ENCODE measurements around the gene ATP11A. TPM values are rescaled to one million over a fixed set of nuclear protein-coding genes. Genes with fewer than 3 reads are reported as not detected.

The ATP11A gene
- total RNA-seq, 1 experiment from 2014 or later, result 41.2 TPM

- intact Hi-C loops (cut with micrococcal nuclease), result no loop called here
- peaks cover 26% of the 10 kb centered on the region for H3K36me3 Mint-ChIP-seq (ENCODE audit: insufficient read depth, unreplicated experiment)
- no peaks in the 10 kb centered on the region for H3K9me3 Mint-ChIP-seq (ENCODE audit: unreplicated experiment)
- H3K27me3 Mint-ChIP-seq (ENCODE audit: insufficient read depth, unreplicated experiment), result no peaks in the 10 kb centered on the region
- POLR2A ChIA-PET, result interaction anchor here (0.8 kb wide), 1 partner anchor 10 kb away, joined by 3 read pairs; no protein-coding TSS in a partner anchor
- CTCF ChIA-PET, result no interaction called here
- no peak for DNase-seq (ENCODE audit: unreplicated experiment)
- no TSS peak for BruUV-seq (replicated peaks)
- TF ChIP-seq CTCF (IDR thresholded peaks at IDR 0.05; ENCODE audit: unreplicated experiment), result no peak
- H3K4me3 Mint-ChIP-seq (ENCODE audit: unreplicated experiment), result no peak overlapping the region
- no peak overlapping the region for H3K27ac Mint-ChIP-seq (ENCODE audit: low read depth, unreplicated experiment)
- no peaks in the 10 kb centered on the region for H3K4me1 Mint-ChIP-seq (ENCODE audit: insufficient read depth, unreplicated experiment)
Measured at GRCh38 chr13:112819111-112819510, 129.3 kb downstream of the ATP11A start.

GRCh38 chr13:112819816-112820215 is 130.0 kb downstream of the ATP11A start:
- H3K9me3 Mint-ChIP-seq (ENCODE audit: unreplicated experiment), result no peaks in the 10 kb centered on the region
- no peaks in the 10 kb centered on the region for H3K4me1 Mint-ChIP-seq (ENCODE audit: insufficient read depth, unreplicated experiment)
- H3K36me3 Mint-ChIP-seq (ENCODE audit: insufficient read depth, unreplicated experiment), result peaks cover 31% of the 10 kb centered on the region
- BruUV-seq (replicated peaks), result no TSS peak
- H3K27ac Mint-ChIP-seq (ENCODE audit: low read depth, unreplicated experiment), result no peak overlapping the region
- intact Hi-C loops (cut with micrococcal nuclease), result no loop called here
- TF ChIP-seq CTCF (IDR thresholded peaks at IDR 0.05; ENCODE audit: unreplicated experiment), result no peak
- CTCF ChIA-PET, result no interaction called here
- no peaks in the 10 kb centered on the region for H3K27me3 Mint-ChIP-seq (ENCODE audit: insufficient read depth, unreplicated experiment)
- H3K4me3 Mint-ChIP-seq (ENCODE audit: unreplicated experiment), result no peak overlapping the region
- POLR2A ChIA-PET, result no interaction called here
- DNase-seq (ENCODE audit: unreplicated experiment), result no peak

GRCh38 chr13:112820318-112820717 is 130.5 kb downstream of the ATP11A start:
- H3K36me3 Mint-ChIP-seq (ENCODE audit: insufficient read depth, unreplicated experiment), result peaks cover 30% of the 10 kb centered on the region
- BruUV-seq (replicated peaks), result no TSS peak
- TF ChIP-seq CTCF (IDR thresholded peaks at IDR 0.05; ENCODE audit: unreplicated experiment), result no peak

GRCh38 chr13:112821340-112822055 is 131.7 kb downstream of the ATP11A start:
- no peaks in the 10 kb centered on the region for H3K27me3 Mint-ChIP-seq (ENCODE audit: insufficient read depth, unreplicated experiment)
- CTCF ChIA-PET, result interaction anchor here (0.6 kb wide), 1 partner anchor 38 kb away, joined by 3 read pairs; no protein-coding TSS in a partner anchor
- no peaks in the 10 kb centered on the region for H3K9me3 Mint-ChIP-seq (ENCODE audit: unreplicated experiment)
- H3K4me1 Mint-ChIP-seq (ENCODE audit: insufficient read depth, unreplicated experiment), result no peaks in the 10 kb centered on the region
- BruUV-seq (replicated peaks), result no TSS peak
- H3K36me3 Mint-ChIP-seq (ENCODE audit: insufficient read depth, unreplicated experiment), result peaks cover 21% of the 10 kb centered on the region
- H3K4me3 Mint-ChIP-seq (ENCODE audit: unreplicated experiment), result no peak overlapping the region
- intact Hi-C loops (cut with micrococcal nuclease), result no loop called here
- no peak for DNase-seq (ENCODE audit: unreplicated experiment)
- POLR2A ChIA-PET, result no interaction called here
- H3K27ac Mint-ChIP-seq (ENCODE audit: low read depth, unreplicated experiment), result no peak overlapping the region
- TF ChIP-seq CTCF (IDR thresholded peaks at IDR 0.05; ENCODE audit: unreplicated experiment), result no peak

More at GRCh38 chr13:112820318-112820717, 130.5 kb downstream of the ATP11A start:
- Mint-ChIP-seq H3K27ac (ENCODE audit: low read depth, unreplicated experiment) (no peak overlapping the region), H3K4me3 (ENCODE audit: unreplicated experiment) (no peak overlapping the region), H3K9me3 (ENCODE audit: unreplicated experiment) (no peaks in the 10 kb centered on the region), H3K4me1 (ENCODE audit: insufficient read depth, unreplicated experiment) (no peaks in the 10 kb centered on the region), H3K27me3 (ENCODE audit: insufficient read depth, unreplicated experiment) (no peaks in the 10 kb centered on the region)
- DNase-seq (ENCODE audit: unreplicated experiment), result no peak
- ChIA-PET CTCF (no interaction called here), POLR2A (no interaction called here)
- intact Hi-C loops (cut with micrococcal nuclease), result no loop called here

Measured in MCF 10A (cell line).